ENCODE results near the gene DNASE1L1.

DNA sequence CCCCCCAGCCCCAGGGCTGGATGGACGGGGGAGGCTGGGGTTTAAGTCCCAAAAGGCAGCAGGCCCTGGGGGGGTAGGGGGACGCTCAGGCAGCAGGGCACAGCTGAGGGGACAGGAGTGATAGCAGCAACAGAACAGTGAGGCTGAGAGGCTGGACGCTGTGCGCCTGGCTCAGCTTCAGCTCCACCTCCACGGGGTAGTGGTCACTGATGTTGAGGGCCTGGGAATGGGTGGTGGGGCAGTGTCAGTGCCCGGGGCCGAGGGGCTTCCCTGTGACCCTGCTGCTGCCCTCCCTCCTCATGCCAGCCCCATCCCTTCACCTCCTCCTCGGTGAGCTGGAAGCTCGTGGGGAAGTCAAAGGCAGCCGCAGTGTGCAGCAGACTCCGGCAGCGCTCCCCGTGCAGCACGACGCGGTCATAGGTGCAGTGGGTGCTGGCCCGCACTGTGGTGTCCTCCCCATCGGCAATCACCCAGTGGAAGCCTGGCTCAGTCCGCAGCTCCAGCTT lies 6.4 kb downstream of the DNASE1L1 start:
- TF ChIP-seq POLR2A (IDR thresholded peaks at IDR 0.05; ENCODE audit: low read depth, low read length) (no peak), POLR2AphosphoS5 (IDR thresholded peaks at IDR 0.05; ENCODE audit: low read depth, low read length) (no peak), TAF1 (IDR thresholded peaks at IDR 0.05; ENCODE audit: borderline replicate concordance, low read depth, low read length) (no peak)

All from GM12892 (cell line).